HL-60 (cell line): ENCODE results near the gene SULT1B1.

Source experiments
- GABPA ChIP-seq: IDR thresholded peaks from 2 replicates; pipeline ENCODE4 v1.6.1; 2012; ENCODE audit warnings: low read depth
- POLR2AphosphoS5 ChIP-seq: IDR thresholded peaks from 2 replicates; pipeline ENCODE4 v1.6.1; 2012; ENCODE audit warnings: low read depth
- TF ChIP-seq, protein P1 (sequence below): IDR thresholded peaks from one replicate; pipeline ENCODE4 v1.5.1; 2011; ENCODE audit warnings: low read length, control low read depth, inconsistent platforms; ENCODE audit not compliant: insufficient read depth

DNA sequence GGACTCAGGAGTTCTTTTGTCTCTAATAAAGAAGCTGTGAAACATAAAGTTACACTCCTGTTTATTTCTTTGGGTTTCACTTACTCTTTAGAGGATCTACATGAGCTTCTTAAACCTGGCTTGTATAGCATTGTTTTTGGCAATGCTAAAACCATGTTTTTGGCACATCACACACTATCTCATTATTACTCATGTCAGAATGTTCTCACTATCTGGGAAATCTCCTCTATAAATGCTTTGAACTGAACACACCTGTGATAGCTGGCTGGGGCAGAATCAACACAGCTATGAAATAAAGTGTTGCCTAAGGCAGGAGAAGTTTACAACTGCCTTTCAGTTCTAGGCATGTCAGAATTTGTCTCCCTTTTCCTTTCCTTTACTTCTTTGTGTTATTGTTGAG is 52.6 kb downstream of the SULT1B1 start:
- TF ChIP-seq, protein P1, sequence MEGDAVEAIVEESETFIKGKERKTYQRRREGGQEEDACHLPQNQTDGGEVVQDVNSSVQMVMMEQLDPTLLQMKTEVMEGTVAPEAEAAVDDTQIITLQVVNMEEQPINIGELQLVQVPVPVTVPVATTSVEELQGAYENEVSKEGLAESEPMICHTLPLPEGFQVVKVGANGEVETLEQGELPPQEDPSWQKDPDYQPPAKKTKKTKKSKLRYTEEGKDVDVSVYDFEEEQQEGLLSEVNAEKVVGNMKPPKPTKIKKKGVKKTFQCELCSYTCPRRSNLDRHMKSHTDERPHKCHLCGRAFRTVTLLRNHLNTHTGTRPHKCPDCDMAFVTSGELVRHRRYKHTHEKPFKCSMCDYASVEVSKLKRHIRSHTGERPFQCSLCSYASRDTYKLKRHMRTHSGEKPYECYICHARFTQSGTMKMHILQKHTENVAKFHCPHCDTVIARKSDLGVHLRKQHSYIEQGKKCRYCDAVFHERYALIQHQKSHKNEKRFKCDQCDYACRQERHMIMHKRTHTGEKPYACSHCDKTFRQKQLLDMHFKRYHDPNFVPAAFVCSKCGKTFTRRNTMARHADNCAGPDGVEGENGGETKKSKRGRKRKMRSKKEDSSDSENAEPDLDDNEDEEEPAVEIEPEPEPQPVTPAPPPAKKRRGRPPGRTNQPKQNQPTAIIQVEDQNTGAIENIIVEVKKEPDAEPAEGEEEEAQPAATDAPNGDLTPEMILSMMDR = no peak
- TF ChIP-seq POLR2AphosphoS5 = no peak
- TF ChIP-seq GABPA = no peak
